HG02588 (cell line): ENCODE results near the gene TMEM164.

Source experiments
- ATAC-seq: cut with Tn5 transposase; IDR thresholded peaks from one replicate; pipeline ENCODE4 v1.9.1; 2021; ENCODE audit warnings: mild to moderate bottlenecking, moderate library complexity; ENCODE audit not compliant: unreplicated experiment

Gene TMEM164

GRCh38 chrX:110188701-110189558 lies 186.0 kb downstream of the TMEM164 start:
- no peak for ATAC-seq

DNA sequence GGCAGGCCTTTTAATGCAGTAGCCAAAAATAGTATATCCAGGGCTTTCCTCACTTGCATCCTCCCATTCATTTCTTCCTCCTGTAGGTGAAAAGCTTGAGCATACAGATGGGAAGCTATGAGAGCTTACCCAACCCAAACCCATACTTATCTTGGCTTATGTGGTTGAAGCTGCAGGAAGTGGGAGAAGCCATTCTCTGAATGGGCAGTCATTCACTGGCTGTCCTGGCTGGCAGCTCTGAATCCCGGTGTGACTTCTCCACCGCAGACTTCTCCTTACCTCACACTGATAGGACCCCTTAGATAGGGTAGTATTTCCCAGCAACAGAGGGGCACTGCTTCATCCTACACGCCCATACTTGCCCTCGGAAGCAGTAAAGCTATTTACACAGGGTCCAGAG lies 189.6 kb downstream of the TMEM164 start:
- ATAC-seq: no peak

DNA sequence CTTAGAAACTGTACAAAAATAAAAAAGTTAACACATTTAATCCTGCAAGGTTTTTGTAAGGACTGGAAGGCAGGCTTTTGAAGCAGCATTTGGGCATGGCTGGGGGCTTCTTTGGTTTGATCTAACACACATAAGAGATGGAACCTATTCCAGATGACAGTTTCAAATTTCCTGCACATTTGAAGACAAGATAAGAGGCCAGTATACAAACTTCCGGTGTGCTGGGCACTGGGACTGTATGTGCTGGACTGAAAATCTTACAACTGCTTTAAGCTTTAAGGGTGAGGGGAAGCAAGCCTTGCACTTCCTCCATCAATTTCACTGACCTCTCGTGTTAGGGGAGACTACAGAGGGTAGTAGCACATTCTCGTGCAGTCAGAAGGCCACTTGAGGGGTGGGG lies 192.1 kb downstream of the TMEM164 start:
- ATAC-seq: no peak

- no peak for ATAC-seq
These were observed 198.9 kb downstream of the TMEM164 start for GRCh38 chrX:110201799-110202198.

DNA sequence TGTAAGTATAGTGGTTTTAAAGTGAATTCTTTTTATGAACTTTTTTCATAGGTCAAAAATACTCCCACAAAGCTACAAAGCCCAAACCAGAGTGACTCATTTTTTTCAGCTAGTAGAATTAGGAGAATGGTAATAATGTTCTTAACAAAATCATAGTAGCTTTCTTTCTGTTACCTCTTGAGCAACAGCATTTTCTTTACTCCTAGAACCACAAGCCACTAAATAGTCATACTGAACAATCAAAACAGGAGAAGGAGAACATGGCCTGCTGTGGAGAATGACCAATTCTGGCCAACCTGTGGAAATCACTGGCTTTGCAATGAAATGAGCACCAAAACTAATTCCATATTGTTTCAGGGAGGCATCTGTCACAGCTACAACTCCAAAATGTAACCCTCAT lies 202.1 kb downstream of the TMEM164 start:
- ATAC-seq: no peak

GRCh38 chrX:110208092-110208491 lies 205.2 kb downstream of the TMEM164 start:
- ATAC-seq: no peak

- no peak for ATAC-seq
These were observed 207.7 kb downstream of the TMEM164 start for GRCh38 chrX:110210417-110211139.

DNA sequence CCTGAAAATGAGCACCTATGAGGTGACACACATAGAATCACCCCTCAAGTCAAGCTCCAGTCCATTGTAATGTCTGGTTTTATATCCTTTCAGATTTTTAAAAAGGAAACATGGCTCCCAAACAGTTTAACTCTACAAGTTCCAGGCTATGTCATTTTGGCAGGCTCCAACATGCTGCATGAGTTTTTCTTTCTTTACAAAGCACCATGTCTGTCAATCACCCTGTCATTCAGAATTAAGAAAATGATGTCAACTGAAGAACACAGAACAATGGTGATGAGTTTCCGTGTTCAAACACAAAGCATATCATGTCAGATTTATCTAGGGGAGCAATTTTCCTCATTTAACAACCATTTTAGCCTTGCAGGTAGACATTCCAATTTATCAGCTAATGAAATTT lies 208.4 kb downstream of the TMEM164 start:
- ATAC-seq: no peak

DNA sequence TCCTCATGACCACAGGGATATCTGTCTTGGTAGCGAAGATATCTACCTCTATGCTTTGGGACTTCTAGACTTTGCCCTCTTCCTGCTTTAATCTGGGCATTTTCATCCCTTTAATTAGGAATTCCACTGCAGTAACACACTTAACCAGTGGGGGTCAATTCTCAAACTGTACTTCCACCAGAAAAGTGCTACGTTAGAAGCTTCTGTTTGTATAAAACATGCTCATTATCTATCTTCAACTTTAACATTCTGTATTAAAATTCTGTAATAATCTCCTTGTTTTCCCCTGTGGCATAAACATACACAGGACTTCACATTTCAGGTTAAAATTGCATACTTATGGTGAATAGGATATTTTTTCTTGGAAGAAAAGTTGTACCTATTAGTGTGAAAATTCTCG lies 209.4 kb downstream of the TMEM164 start:
- no peak for ATAC-seq

GRCh38 chrX:110213183-110213582 lies 210.3 kb downstream of the TMEM164 start:
- ATAC-seq: no peak

DNA sequence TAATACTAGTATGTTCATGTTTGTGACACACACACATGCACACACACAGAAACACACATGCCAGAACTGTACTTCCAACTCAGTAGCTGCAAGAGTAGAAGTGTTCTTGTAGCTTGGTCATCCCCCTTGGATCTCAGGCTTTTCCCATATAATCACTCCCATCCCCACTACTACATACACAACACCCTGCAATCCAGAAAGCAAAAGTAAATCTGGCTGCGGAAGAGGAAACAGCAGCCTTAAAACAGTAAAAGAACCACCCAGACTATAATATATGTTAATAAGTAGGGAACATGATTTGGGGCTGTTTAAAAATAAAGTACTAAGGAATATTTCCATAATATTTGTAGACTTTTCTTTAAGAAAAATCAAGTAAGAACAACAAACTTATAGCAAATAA lies 211.8 kb downstream of the TMEM164 start:
- ATAC-seq: no peak

- no peak for ATAC-seq
These were observed 212.5 kb downstream of the TMEM164 start for GRCh38 chrX:110215411-110215810.

DNA sequence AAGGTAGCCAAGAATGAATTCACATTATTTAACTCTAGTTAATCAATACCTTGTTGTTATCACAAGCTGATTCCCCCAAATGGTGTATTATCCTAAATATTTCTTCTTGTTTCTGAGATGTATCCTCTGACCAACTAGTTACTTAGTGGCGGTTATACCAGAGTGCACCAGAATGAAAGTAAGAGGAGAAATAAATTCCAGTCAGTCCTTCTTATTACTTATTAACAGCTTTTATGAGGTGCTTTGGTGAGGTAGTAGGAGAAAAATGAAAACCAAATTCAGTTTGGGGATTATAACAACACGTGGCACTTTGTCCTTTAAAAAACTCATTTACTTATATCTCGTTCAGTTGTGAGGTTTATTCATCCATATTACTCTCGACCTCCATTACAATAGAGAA lies 213.1 kb downstream of the TMEM164 start:
- no peak for ATAC-seq

- no peak for ATAC-seq
These were observed 215.7 kb downstream of the TMEM164 start for GRCh38 chrX:110218591-110218990.

DNA sequence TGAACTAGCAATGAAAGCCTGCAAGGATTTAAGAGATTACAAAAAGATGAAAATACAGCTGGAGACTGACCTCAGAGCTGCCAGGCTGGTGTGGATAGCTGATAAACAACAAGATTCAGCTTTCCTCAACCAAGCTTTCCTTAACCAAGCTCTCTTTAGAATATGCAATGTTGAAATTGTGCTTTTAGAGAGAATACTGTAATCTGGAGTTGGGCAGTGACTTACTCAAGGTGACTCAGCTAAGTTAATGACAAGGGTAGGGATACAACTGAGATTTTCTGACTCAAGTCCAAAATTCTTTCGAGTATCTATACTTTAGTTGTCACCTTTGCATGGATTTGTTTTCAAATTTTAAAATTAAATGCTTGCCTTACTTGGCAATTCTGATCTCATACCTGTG lies 217.0 kb downstream of the TMEM164 start:
- ATAC-seq: no peak

DNA sequence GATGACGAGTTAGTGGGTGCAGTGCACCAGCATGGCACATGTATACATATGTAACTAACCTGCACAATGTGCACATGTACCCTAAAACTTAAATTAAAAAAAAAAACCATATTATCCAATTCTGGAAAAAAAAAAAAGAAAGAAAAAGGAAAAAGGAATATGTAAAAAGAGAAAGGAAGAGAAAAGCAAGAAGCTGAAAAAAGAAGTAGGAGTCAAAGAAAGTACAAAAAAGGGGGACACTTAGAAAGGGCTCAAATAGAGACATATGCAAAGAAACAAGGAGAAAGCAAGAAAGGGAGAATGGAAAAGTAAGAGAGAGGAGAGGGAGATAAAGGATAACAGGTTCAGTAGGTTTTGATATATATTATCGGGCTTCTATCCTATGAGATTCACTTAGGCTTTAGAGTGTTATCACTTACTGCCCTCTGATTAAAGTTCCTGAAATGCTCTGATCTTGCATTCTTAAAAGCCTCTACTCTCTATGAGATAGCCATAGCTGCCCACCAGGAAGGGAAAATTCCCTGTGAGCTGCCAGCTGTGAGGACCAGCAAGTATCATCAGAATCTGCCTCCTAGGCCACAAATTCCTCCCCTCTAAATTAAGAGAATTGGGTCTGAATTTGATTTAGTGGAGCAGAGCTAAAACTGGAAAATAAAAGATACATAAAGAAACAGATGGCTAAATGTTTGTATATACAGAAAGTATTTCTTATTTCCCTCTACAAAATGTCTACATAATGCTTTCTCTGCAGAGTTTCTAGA lies 219.8 kb downstream of the TMEM164 start:
- ATAC-seq: no peak

- no peak for ATAC-seq
These were observed 222.2 kb downstream of the TMEM164 start for GRCh38 chrX:110224926-110225617.

DNA sequence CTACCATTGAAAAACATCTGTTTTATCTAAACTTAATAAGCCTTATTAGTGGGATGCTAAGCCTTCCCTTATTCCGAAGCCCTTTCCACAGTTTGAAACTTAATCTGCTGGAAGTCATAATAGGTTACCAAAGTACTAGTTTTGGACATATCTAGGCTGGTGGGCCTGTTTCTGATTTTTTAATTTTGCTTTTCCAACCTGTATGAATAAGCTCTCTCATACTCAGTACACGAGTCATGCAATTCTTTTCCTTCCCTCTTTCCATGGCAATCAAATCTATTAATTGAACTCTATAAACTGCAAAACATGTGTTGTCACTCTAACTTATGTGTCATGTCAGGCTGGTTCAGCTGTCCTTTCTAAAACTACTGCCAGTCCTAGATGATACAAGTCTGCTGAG lies 224.0 kb downstream of the TMEM164 start:
- ATAC-seq: no peak
